K562 (cell line): ENCODE measurements around the gene MITD1. TPM values are rescaled to one million over a fixed set of nuclear protein-coding genes. Genes with fewer than 3 reads are reported as not detected.

Experiments
- DACH1 ChIP-seq: fragments of 450-650 bp; IDR thresholded peaks from 2 replicates; pipeline ENCODE4 v1.6.1; 2018; ENCODE audit not compliant: partially characterized antibody
- ETS1 ChIP-seq: conservative IDR thresholded peaks from 2 replicates; pipeline ENCODE4 v1.6.1; 2011; ENCODE audit warnings: low read depth, mild to moderate bottlenecking, low read length; ENCODE audit not compliant: control insufficient read depth
- FOXJ2 ChIP-seq: fragments of 200-800 bp; sonication (Bioruptor generic); IDR thresholded peaks from 2 replicates; pipeline ENCODE4 v1.6.1; 2016; ENCODE audit warnings: missing genetic modification characterization, missing compliant biosample characterization
- FOXJ3 ChIP-seq: sonication (generic); formaldehyde crosslinking; IDR thresholded peaks from 2 replicates; pipeline ENCODE4 v1.4.0; 2020; ENCODE audit warnings: mild to moderate bottlenecking, missing genetic modification reagents
- FOXK2 ChIP-seq, 2 experiments: fragments of 450-650 bp; IDR thresholded peaks in 1 of 2; conservative IDR thresholded peaks in 1 of 2; 2 replicates each; pipeline ENCODE4 v1.6.1; 2016; ENCODE audit warnings: low read depth in 2 of 2, mild to moderate bottlenecking in 1 of 2
- GMEB1 ChIP-seq: fragments of 250-450 bp; sonication (Bioruptor Pico); IDR thresholded peaks from 2 replicates; pipeline ENCODE4 v1.4.0; 2020; ENCODE audit warnings: mild to moderate bottlenecking
- KHSRP ChIP-seq: fragments of 450-650 bp; IDR thresholded peaks from 2 replicates; pipeline ENCODE4 v1.6.1; 2017
- MECOM ChIP-seq: fragments of 250-450 bp; sonication (Bioruptor Pico); IDR thresholded peaks from 2 replicates; pipeline ENCODE4 v1.8.0; 2022; ENCODE audit warnings: inconsistent platforms
- PURB ChIP-seq: sonication (generic); formaldehyde crosslinking; IDR thresholded peaks from 2 replicates; pipeline ENCODE4 v1.9.0; 2021; ENCODE audit warnings: low read depth, mild to moderate bottlenecking, missing genetic modification reagents
- TAF15 ChIP-seq: fragments of 200-400 bp; formaldehyde crosslinking; IDR thresholded peaks from 2 replicates; pipeline ENCODE4 v1.6.1; 2017; ENCODE audit warnings: mild to moderate bottlenecking, low read depth, low read length, moderate library complexity
- THRA ChIP-seq: fragments of 450-650 bp; IDR thresholded peaks from 2 replicates; pipeline ENCODE4 v1.6.1; 2017; ENCODE audit warnings: mild to moderate bottlenecking, moderate library complexity
- XRCC5 ChIP-seq: fragments of 200-400 bp; formaldehyde crosslinking; IDR thresholded peaks from 2 replicates; pipeline ENCODE4 v1.6.1; 2017; ENCODE audit warnings: low read depth, mild to moderate bottlenecking, low read length
- YBX1 ChIP-seq: fragments of 450-650 bp; IDR thresholded peaks from 2 replicates; pipeline ENCODE4 v1.7.1; 2016; ENCODE audit warnings: mild to moderate bottlenecking
- ZBTB33 ChIP-seq: sonication (generic); formaldehyde crosslinking; IDR thresholded peaks from 2 replicates; pipeline ENCODE4 v1.8.1; 2023; ENCODE audit warnings: mild to moderate bottlenecking, missing genetic modification reagents
- ZNF253 ChIP-seq: fragments of 250-450 bp; sonication (Bioruptor Pico); conservative IDR thresholded peaks from 2 replicates; pipeline ENCODE4 v1.6.1; 2021; ENCODE audit warnings: mild to moderate bottlenecking
- ZNF398 ChIP-seq: fragments of 250-450 bp; sonication (Bioruptor Pico); IDR thresholded peaks from 2 replicates; pipeline ENCODE4 v1.8.0; 2021; ENCODE audit warnings: moderate library complexity, mild to moderate bottlenecking, inconsistent platforms
- ZNF511 ChIP-seq: sonication (generic); formaldehyde crosslinking; IDR thresholded peaks from 2 replicates; pipeline ENCODE4 v1.8.0; 2022; ENCODE audit warnings: mild to moderate bottlenecking, missing genetic modification reagents
- ZNF77 ChIP-seq: fragments of 250-450 bp; sonication (Bioruptor Pico); IDR thresholded peaks from 2 replicates; pipeline ENCODE4 v1.5.0; 2020
- polyA plus RNA-seq, 8 experiments: library from polyadenylated mRNA; depleted of rRNA in 4 of 8; stranded (reverse) in 5 of 8; unstranded in 3 of 8; fragments of >200 nt; fragmentation: Nextera tagmentation in 2 of 8; fragmentation: Illumina TruSeq in 1 of 8; extraction: Ambion mirVana in 2 of 8; extraction: Trizol in 1 of 8; gene quantifications; 2 replicates each; pipeline versions ENCODE4 v1.2.1 to v1.2.3, GENCODE V29; 2011 to 2014; ENCODE audit warnings: inconsistent platforms in 1 of 8, missing spikeins in 1 of 8
- total RNA-seq, 7 experiments: library from RNA; depleted of rRNA in 6 of 7; stranded (reverse); fragments of >200 nt in 6 of 7; fragmentation: Illumina TruSeq in 2 of 7; extraction: Trizol in 2 of 7; gene quantifications; 2 replicates each; pipeline versions ENCODE4 v1.2.1 to v1.2.3, GENCODE V29; 2011 to 2021; ENCODE audit warnings: low replicate concordance in 1 of 7

Gene MITD1
- total and polyA plus RNA-seq, 9 of the 15 experiments (the other 6 are each of a cell fraction or from before 2014, with no cell fraction given): 19.6 to 71.8 (median 43.2) TPM

- TF ChIP-seq ZNF398 (CRISPR knock-in tag) (no peak), PURB (CRISPR knock-in tag) (no peak), MECOM (CRISPR knock-in tag) (no peak), GMEB1 (CRISPR knock-in tag) (no peak), ZNF253 (CRISPR knock-in tag) (no peak), ETS1 (peak; percentile 47; the same call in 1 of the 2 replicates), ZNF511 (CRISPR knock-in tag) (peak; percentile 60; the same call in 1 of the 2 replicates), FOXK2 (conservative IDR thresholded peaks at IDR 0.05 in 1 of 2, IDR thresholded peaks at IDR 0.05 in 1 of 2; ENCODE audit: low read depth in 2 of 2) (peak; percentile 85 to 91), YBX1 (no peak), ZNF77 (CRISPR knock-in tag) (no peak), ZBTB33 (CRISPR knock-in tag) (no peak), DACH1 (no peak), THRA (no peak), KHSRP (no peak), FOXJ3 (CRISPR knock-in tag) (no peak), TAF15 (no peak), XRCC5 (no peak; the same call in 1 of the 2 replicates), FOXJ2 (tag) (no peak; the same call in none of the 2 replicates)
These were observed 26.0 kb downstream of the MITD1 start, which contains the start of the genes LIPT1 and TSGA10 (continued) for GRCh38 chr2:99154643-99155536.
